Uterus (tissue), 4 donors: ENCODE results near the gene FBLN5. TPM values are rescaled to one million over a fixed set of nuclear protein-coding genes. Genes with fewer than 3 reads are reported as not detected.
"Not testable (repeated sequence)": the region's sequence is repeated elsewhere in the genome, so short reads cannot be mapped to it uniquely, and the experiment has no call there.

ENCODE experiments used
- DNase-seq, 2 donors: peaks; one replicate each; pipeline ENCODE4 v3.0.0-alpha.2; 2019 to 2020
- H3K27ac ChIP-seq, 2 donors: fragments of 200-600 bp; sonication (generic); 1 replicate in 1 of 2; 2 replicates in 1 of 2; pipeline ENCODE4 v1.5.1; 2016 to 2018
- H3K27me3 ChIP-seq, 2 donors: fragments of 200-600 bp; sonication (generic); one replicate each; pipeline ENCODE4 v1.5.1; 2018 to 2019; ENCODE audit warnings: control low read depth in 1 of 2
- H3K36me3 ChIP-seq, 2 donors: fragments of 200-600 bp; sonication (generic); one replicate each; pipeline ENCODE4 v1.5.1; 2019; ENCODE audit warnings: control low read depth in 1 of 2
- H3K4me1 ChIP-seq, 2 donors: fragments of 200-600 bp; sonication (generic); one replicate each; pipeline ENCODE4 v1.5.1; 2018 to 2019; ENCODE audit warnings: control low read depth in 1 of 2
- H3K4me3 ChIP-seq, 2 donors: fragments of 200-600 bp; sonication (generic); 1 replicate in 1 of 2; 2 replicates in 1 of 2; pipeline ENCODE4 v1.5.1; 2018 to 2019; ENCODE audit warnings: mild to moderate bottlenecking in 1 of 2
- H3K9me3 ChIP-seq, 2 donors: fragments of 200-600 bp; sonication (generic); one replicate each; pipeline ENCODE4 v1.5.1; 2019; ENCODE audit warnings: control low read depth in 1 of 2
- CTCF ChIP-seq, 4 experiments: fragments of 200-600 bp in 2 of 4; fragments of 450-650 bp in 2 of 4; sonication (generic) in 2 of 4; IDR thresholded peaks; one replicate each; pipeline ENCODE4 v1.5.1; 2016 to 2019; ENCODE audit warnings: antibody characterized with exemption in 4 of 4, mild to moderate bottlenecking in 2 of 4, moderate library complexity in 1 of 4
- POLR2A ChIP-seq, 2 donors: fragments of 450-650 bp; IDR thresholded peaks; one replicate each; pipeline ENCODE4 v1.6.1; 2016; ENCODE audit warnings: antibody characterized with exemption in 2 of 2, mild to moderate bottlenecking in 1 of 2, moderate library complexity in 1 of 2
- intact Hi-C: fragments of 100-400 bp; cut with DNase I; formaldehyde crosslinking; loops from one replicate; pipeline ENCODE4 v1.15.1; 2023; ENCODE audit warnings: low total_unique reads
- total RNA-seq, 4 donors: library from RNA; depleted of rRNA in 3 of 4; stranded (reverse); fragments of >200 nt in 3 of 4; gene quantifications; one replicate each; pipeline versions ENCODE4 v1.1.0 to v1.2.4, GENCODE V29; 2014 to 2023
- donor health status: DM: yes; HTN: yes; CAD: no.

The FBLN5 gene
- total RNA-seq, 4 donors from 2014 or later = 48.0 to 304 (median 165) TPM

GRCh38 chr14:91901449-91902226, 45.9 kb downstream of the FBLN5 start:
- intact Hi-C loops = no loop called here
- Histone ChIP-seq H3K4me1 (peaks cover 4 to 20% of the 10 kb centered on the region in 2 donors), H3K27me3 (no peaks in the 10 kb centered on the region), H3K9me3 (no peaks in the 10 kb centered on the region), H3K4me3 (no peak overlapping the region), H3K27ac (peak overlapping the region; percentile 79 to 86), H3K36me3 (no peaks in the 10 kb centered on the region)
- DNase-seq = peak; percentile 77 to 82
- TF ChIP-seq POLR2A (IDR thresholded peaks at IDR 0.05) = no peak
- no peak for TF ChIP-seq CTCF (IDR thresholded peaks at IDR 0.05)

GRCh38 chr14:91899806-91900205, 47.7 kb downstream of the FBLN5 start:
- peaks cover 4 to 20% of the 10 kb centered on the region in 2 donors for H3K4me1 ChIP-seq
- intact Hi-C loops = no loop called here
- peak overlapping the region; percentile 62 to 86 for H3K27ac ChIP-seq
- no peaks in the 10 kb centered on the region for H3K36me3 ChIP-seq
- DNase-seq = no peak
- no peaks in the 10 kb centered on the region for H3K9me3 ChIP-seq
- no peaks in the 10 kb centered on the region for H3K27me3 ChIP-seq
- TF ChIP-seq CTCF (IDR thresholded peaks at IDR 0.05) (no peak), POLR2A (IDR thresholded peaks at IDR 0.05) (no peak)
- no peak overlapping the region for H3K4me3 ChIP-seq

- H3K27me3 ChIP-seq = no peaks in the 10 kb centered on the region
- H3K27ac ChIP-seq = peak overlapping the region; percentile 62 to 86
- intact Hi-C loops = no loop called here
- H3K4me1 ChIP-seq = peaks cover 4 to 20% of the 10 kb centered on the region in 2 donors
- no peaks in the 10 kb centered on the region for H3K9me3 ChIP-seq
- no peak for DNase-seq
- H3K36me3 ChIP-seq = no peaks in the 10 kb centered on the region
- no peak overlapping the region for H3K4me3 ChIP-seq
- TF ChIP-seq POLR2A (IDR thresholded peaks at IDR 0.05) (no peak), CTCF (IDR thresholded peaks at IDR 0.05) (no peak)
These were observed 48.3 kb downstream of the FBLN5 start for GRCh38 chr14:91899213-91899612.

- Histone ChIP-seq H3K9me3 (no peaks in the 10 kb centered on the region), H3K27ac (peak overlapping the region; percentile 41 to 78), H3K4me1 (peaks cover 4 to 20% of the 10 kb centered on the region in 2 donors), H3K4me3 (no peak overlapping the region), H3K27me3 (no peaks in the 10 kb centered on the region), H3K36me3 (no peaks in the 10 kb centered on the region)
- TF ChIP-seq POLR2A (IDR thresholded peaks at IDR 0.05) (no peak), CTCF (IDR thresholded peaks at IDR 0.05) (no peak)
- DNase-seq = no peak
- intact Hi-C loops = no loop called here
These were observed 49.1 kb downstream of the FBLN5 start for GRCh38 chr14:91898372-91898771.

GRCh38 chr14:91897716-91898115, 49.8 kb downstream of the FBLN5 start:
- H3K4me1 ChIP-seq = peaks cover 4 to 20% of the 10 kb centered on the region in 2 donors
- DNase-seq, H3K27me3 ChIP-seq, H3K9me3 ChIP-seq, H3K36me3 ChIP-seq, H3K4me3 ChIP-seq, intact Hi-C loops: not testable (repeated sequence)
- H3K27ac ChIP-seq = peak overlapping the region; percentile 63 to 78
